Measurements from ENCODE around the gene FAR2.

- no peak for TF ChIP-seq CTCF (conservative IDR thresholded peaks at IDR 0.05)
- TF ChIP-seq EZH2 (IDR thresholded peaks at IDR 0.05; ENCODE audit: low read depth) = no peak
Measured at GRCh38 chr12:29380536-29381523, 231.8 kb downstream of the FAR2 start, which contains the start of gene ERGIC2.
